Globus pallidus (tissue), 1 donor: ENCODE measurements around the gene NSF.
"Not testable (repeated sequence)": the region's sequence is repeated elsewhere in the genome, so short reads cannot be mapped to it uniquely, and the experiment has no call there.

Experiments
- DNase-seq: peaks from one replicate; pipeline ENCODE4 v3.0.0-alpha.2; 2015; ENCODE audit warnings: low spot score

The NSF gene

GRCh38 chr17:46628753-46629436 is 38.4 kb downstream of the NSF start:
- DNase-seq = not testable (repeated sequence)

DNA sequence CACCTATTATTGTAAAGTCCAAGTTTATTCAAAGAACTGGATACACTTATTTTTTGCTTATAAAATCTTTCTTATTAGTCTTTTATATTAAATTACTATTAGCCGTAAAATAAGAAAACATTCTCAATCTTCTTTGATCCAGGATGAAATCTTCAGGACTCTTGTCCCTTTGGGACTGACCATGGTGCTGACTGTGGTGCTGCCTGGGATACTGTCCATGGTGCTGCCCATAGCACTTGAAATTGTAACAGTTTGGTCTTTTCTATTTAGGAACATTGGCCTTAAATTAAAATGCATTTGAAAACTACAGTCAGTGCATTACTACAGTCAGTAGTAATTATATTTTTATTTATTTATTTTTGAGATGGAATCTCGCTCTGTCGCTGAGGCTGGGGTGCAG is 41.7 kb downstream of the NSF start:
- DNase-seq = not testable (repeated sequence)

GRCh38 chr17:46634844-46635243 is 44.4 kb downstream of the NSF start:
- DNase-seq = not testable (repeated sequence)

DNA sequence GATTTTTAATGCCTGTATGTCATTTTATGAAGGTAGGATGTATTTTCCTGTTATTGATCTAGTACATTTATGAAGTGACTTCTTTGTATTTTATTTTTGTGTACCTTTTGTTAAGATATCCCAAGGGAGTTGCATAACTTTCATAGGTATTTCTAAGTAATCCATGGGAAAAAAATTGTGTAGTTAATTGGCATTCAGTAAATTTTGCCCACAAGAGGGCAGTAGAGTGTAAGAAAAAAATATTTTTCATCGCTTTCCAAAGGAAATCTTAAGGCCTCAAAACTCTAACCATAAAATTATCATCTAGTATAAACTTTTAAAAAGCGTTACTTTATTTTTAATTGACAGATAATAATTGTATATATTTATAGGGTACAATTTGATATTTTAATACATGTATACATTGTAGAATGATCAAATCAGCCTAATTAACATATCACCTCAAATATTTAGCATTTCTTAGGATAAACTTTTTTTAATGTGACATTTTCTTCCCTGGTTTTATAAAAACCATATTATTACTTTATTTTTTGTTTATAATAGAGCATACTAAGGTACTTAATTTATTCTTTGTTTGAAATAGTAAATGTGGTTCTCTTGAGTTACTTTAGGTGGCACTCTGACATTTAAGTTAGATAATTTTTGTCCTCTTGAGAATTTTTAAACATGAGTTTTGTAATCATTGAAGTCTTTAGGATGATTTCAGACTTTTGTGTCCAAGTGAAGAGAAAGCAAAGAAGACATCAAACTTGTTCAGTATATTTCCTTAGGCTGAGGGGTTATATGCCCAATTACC is 51.6 kb downstream of the NSF start:
- not testable (repeated sequence) for DNase-seq

DNA sequence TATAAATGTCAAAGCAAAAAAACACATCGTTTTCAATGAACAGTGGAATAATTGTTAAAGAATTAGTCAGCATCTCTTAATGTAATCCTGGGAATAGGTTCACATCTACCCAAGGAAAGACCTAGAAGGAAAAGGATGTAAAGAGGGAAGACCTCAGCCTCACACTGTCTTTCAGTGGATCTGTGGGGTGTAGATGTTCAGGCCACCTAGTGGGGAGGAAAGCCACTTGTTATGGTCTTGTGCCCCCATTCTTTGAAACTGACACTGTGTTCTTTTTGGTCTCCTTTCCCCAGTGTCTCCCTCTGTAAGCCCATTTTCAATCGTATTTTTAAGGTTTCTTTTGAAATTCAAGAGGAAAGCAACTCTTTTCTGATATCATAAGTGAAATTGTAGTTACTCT is 56.8 kb downstream of the NSF start:
- not testable (repeated sequence) for DNase-seq

GRCh38 chr17:46647688-46648278 is 57.3 kb downstream of the NSF start:
- DNase-seq = not testable (repeated sequence)

- DNase-seq = not testable (repeated sequence)
Observed at GRCh38 chr17:46649246-46649645, 58.8 kb downstream of the NSF start.

DNA sequence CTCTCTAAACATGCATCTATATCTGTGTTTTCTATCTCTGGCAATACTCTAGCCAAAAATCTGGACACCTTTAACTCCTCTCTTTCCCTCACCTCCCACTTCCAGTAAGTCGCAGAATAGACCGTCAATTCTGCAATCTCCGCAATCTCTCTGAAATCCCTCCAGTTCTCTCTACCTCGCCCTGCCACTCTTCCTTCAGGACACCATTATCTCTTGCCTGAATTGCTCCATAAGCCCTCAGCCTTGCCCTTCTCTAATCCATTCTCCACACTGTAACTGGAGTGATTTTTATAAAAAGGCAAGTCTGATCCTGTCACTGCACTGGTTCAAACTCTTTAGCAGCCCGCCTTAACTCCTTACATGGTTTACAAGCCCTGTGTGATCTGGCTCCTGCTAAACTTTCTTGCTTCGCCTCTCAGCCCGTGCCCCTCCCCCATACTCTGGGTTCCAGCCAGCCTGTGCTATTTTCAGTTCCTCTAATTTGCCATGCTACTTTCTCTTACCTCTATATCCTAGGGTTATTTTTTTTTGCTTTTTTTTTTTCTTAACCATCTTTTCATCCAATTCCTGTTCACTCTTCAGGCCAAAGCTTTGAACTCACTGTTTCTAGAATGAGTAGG is 61.7 kb downstream of the NSF start:
- not testable (repeated sequence) for DNase-seq

- DNase-seq = not testable (repeated sequence)
Observed at GRCh38 chr17:46658235-46658634, 67.8 kb downstream of the NSF start.

GRCh38 chr17:46659702-46660101 is 69.2 kb downstream of the NSF start:
- not testable (repeated sequence) for DNase-seq

DNA sequence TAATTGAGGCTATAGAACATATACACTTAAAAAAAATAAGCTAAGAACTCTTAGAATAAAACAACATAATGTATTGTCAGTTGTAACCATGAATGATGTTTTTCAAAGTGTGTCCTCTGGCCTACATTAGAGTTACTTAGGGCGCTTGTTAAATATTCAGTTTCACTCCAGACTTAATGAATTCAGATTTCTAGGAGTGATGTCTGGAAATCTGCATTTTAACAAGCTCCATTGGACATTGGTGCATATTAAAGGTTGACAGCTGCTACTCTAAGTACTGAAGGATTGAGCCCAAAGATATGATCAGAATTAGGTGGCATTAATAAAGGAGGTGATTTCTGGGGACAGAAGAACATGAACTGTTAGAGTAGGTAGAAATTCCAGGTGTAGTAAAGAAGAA is 72.7 kb downstream of the NSF start:
- DNase-seq = not testable (repeated sequence)

DNA sequence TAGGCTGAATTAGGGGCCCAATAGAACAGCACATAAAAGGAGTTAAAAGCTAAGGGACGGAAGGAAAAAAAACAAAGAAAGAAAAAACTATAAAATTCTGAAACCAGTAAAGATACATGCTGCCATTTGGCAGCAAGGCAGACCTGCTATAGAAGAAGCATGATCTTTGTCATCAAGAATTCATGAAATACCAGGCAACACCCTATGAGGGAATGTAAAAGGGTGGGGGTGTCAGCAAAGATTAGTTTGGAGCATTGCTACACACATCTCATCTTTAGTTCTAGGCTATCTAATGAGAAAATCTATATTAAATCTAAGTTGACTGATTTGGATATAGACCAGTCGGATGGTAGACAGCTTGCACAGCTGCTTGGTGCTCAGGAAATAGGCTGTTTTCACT is 73.1 kb downstream of the NSF start:
- DNase-seq = not testable (repeated sequence)

GRCh38 chr17:46665969-46666368 is 75.5 kb downstream of the NSF start:
- DNase-seq = not testable (repeated sequence)

GRCh38 chr17:46670789-46671188 is 80.3 kb downstream of the NSF start:
- not testable (repeated sequence) for DNase-seq

DNA sequence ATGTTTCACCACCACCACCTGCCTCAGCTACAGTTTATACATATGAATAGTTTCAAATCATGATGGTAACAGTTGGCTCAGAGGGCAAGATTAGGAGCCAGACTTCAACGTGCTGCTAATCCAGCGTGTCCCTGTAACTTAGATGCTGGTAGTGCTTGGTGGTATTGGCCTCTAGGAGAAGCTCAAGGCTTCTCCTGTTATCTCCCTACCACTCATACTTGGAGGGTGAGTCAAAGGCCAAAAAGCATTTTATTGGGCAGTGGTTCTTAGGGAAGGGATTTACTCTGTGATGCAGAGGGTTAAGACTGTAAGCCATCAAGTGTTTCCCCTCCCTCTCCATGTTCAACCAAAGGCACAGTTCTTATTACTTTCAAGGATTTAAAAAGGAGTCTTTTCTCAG is 82.3 kb downstream of the NSF start:
- DNase-seq = not testable (repeated sequence)

DNA sequence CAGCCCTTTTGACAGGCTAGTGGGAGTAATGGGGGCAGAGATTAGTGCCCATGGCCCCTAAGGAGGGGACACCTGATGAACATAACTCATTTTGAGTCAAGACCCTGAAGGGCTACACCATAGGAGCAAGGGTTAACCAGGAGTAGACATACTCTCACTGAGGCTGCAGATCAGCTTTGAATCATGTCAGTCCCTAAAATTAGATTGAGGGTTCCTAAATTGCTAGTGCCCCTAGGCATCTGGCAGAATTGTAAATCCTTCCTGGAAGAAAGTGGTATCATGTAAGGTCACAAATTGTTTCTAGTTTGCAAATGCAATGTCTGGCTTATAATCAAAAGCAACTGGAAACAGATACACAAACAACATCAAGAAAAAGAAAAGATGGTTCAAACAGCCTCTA is 87.3 kb downstream of the NSF start:
- not testable (repeated sequence) for DNase-seq

- DNase-seq = not testable (repeated sequence)
Observed at GRCh38 chr17:46683653-46684052, 93.2 kb downstream of the NSF start.

GRCh38 chr17:46685284-46685683 is 94.8 kb downstream of the NSF start:
- DNase-seq = not testable (repeated sequence)

GRCh38 chr17:46692196-46692595 is 101.7 kb downstream of the NSF start:
- DNase-seq = not testable (repeated sequence)

DNA sequence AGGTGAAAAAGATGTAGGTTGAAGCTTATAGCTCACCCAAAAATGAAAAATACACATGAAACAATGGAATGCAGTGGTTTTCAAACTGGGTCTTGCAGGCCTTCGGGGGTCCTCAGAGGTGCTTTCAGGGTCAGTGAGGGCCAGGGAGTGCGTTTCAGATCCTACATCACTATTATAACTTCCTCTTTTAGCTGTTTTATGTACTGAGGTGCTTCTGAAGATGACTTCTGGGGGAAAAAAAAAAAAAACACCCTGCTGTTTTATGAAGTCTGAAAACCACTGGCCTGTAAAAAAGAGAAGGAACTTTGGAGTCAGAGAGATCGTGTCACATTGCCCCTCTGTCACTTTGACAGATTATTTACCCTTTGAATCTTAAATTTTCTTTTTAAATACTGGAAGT is 102.8 kb downstream of the NSF start:
- DNase-seq = not testable (repeated sequence)

DNA sequence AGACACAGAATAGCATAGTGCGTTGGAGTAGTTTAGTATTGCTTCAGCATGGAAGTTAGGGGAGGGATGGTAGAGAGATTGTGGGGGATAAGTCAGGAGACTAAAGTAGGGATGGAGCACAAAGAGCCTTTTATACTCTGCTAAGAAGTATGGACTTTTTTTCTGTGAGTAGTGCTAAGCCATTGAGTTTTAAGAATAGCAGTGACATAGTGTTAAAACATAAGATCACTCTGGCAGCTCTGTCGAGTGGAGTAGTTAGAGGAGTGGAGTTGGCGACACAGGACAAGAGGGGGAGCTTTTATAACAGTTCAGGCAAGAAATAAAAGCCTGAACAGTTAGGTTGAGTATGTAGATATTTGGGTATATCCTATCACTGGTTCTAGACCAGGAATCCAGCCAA is 106.1 kb downstream of the NSF start:
- not testable (repeated sequence) for DNase-seq

- DNase-seq = not testable (repeated sequence)
Observed at GRCh38 chr17:46699014-46699413, 108.5 kb downstream of the NSF start.
